Liver (tissue), 3 donors: Measurements from ENCODE around the gene APOBEC3F.
"Not testable (repeated sequence)": the region's sequence is repeated elsewhere in the genome, so short reads cannot be mapped to it uniquely, and the experiment has no call there.

Experiments
- CTCF ChIP-seq: fragments of 150-350 bp; IDR thresholded peaks from 2 replicates; pipeline ENCODE4 v1.5.1; 2017; ENCODE audit warnings: improper control_type of control experiment, low read depth, low read length; ENCODE audit not compliant: missing input control
- TF ChIP-seq, protein P1 (sequence below): IDR thresholded peaks from 2 replicates; pipeline ENCODE4 v1.6.1; 2016; ENCODE audit warnings: antibody characterized with exemption
- TF ChIP-seq, protein P2 (sequence below): IDR thresholded peaks from 2 replicates; pipeline ENCODE4 v1.6.1; 2016; ENCODE audit warnings: antibody characterized with exemption
- donor health status: healthy.
- donor health status: healthy.

- not testable (repeated sequence) for TF ChIP-seq CTCF
- TF ChIP-seq, protein P1, sequence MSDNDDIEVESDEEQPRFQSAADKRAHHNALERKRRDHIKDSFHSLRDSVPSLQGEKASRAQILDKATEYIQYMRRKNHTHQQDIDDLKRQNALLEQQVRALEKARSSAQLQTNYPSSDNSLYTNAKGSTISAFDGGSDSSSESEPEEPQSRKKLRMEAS = not testable (repeated sequence)
- TF ChIP-seq, protein P2, sequence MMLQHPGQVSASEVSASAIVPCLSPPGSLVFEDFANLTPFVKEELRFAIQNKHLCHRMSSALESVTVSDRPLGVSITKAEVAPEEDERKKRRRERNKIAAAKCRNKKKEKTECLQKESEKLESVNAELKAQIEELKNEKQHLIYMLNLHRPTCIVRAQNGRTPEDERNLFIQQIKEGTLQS = not testable (repeated sequence)
Measured at GRCh38 chr22:39077912-39078311, 37.2 kb downstream of the APOBEC3F start.
